Testis (tissue), 2 donors: ENCODE data around the gene MMP15.

Source experiments
- CTCF ChIP-seq, 3 experiments: fragments of 450-650 bp in 2 of 3; fragments of 200-600 bp in 1 of 3; sonication (generic) in 1 of 3; IDR thresholded peaks; one replicate each; pipeline ENCODE4 v1.5.1; 2016 to 2019; ENCODE audit warnings: antibody characterized with exemption in 3 of 3, mild to moderate bottlenecking in 2 of 3, moderate library complexity in 1 of 3
- POLR2A ChIP-seq: fragments of 450-650 bp; IDR thresholded peaks from one replicate; pipeline ENCODE4 v1.6.1; 2017; ENCODE audit warnings: antibody characterized with exemption, mild to moderate bottlenecking, moderate library complexity

DNA sequence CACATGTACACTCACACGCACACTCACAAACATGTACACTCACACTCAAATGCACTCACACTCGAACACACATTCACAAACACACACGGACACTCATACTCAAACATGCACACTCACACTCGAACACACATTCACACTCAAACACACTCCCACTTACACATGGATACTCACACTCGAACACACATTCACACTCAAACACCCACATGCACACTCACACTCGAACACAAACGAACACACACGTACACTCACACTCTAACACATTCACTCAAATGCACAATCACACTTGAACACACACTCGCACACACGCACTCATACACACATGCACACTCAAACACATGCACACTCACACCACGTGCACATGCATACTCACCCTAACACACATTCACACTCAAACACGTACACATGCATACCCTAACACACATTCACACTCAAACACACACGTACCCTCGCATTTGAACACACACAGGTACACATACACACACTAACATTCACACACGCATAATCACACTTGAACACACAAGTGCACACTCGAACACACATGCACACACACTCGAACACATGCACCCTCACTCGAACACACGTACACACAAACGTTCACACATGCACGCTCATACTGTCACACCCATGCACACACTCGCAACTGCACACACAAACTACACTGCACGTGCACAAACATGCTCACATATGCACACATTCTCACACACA lies 61.8 kb downstream of the MMP15 start:
- TF ChIP-seq CTCF (IDR thresholded peaks at IDR 0.05) (no peak), POLR2A (no peak)
